Stimulated activated naive CD8-positive, alpha-beta T cell treated with anti-CD3 and anti-CD28 coated beads, Interleukin-15, Interleukin-2, amounts not matched to agents 100 ng/mL and 50 ng/mL, for 24 hours (primary cell): Measurements from ENCODE around the gene C13orf46.

Experiments
- H3K27ac Mint-ChIP-seq: one replicate; pipeline ENCODE4 v1.8.0; 2021; ENCODE audit warnings: mild to moderate bottlenecking, mixed read lengths
- H3K27me3 Mint-ChIP-seq: one replicate; pipeline ENCODE4 v1.8.0; 2021; ENCODE audit warnings: mixed read lengths
- H3K36me3 Mint-ChIP-seq: one replicate; pipeline ENCODE4 v1.8.0; 2021; ENCODE audit warnings: low read depth, mixed read lengths
- H3K4me1 Mint-ChIP-seq: one replicate; pipeline ENCODE4 v1.8.0; 2021; ENCODE audit warnings: low read depth, mixed read lengths
- H3K4me3 Mint-ChIP-seq: one replicate; pipeline ENCODE4 v1.8.0; 2021; ENCODE audit warnings: mild to moderate bottlenecking, mixed read lengths
- H3K9me3 Mint-ChIP-seq: one replicate; pipeline ENCODE4 v1.8.0; 2021; ENCODE audit warnings: mixed read lengths

The C13orf46 gene

DNA sequence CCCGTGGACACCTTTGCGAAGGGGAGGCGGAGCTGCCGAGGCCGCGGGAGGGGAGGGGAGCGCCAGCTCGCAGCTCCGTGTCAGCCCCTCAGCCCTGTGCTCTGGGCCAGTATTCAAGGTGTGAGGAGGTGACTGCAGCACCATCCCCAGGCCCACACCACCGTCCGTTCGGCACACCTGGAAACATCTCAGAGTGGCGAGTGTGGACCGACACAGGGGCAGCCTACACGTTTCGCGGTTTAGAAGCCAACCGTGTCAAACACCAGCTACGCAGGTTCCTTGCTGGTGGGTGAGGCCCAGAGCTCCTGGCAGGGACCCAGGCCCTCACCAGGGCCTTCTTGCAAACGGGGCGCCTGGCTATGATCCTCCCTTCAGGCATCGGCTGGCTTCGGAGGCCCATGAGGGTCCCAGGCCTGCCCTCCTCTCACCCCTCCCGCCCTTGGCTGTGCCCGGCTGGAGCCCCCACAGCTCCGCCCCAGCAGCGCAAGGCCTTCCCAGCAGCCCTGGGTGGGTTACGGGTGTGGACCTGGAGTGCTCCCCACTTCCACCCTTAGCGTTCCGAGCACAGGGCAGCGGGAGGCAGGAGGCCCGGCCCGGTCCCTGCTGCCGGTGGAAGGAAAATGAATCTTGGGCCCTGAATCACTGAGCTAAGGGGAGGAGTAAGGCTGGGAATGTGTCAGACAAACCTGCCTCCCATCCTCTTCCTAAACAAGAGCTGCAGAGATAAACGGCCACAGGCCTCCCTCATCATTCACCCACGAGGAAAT, 1.2 kb downstream of the C13orf46 start:
- H3K4me3 Mint-ChIP-seq = no peak overlapping the region
- no peaks in the 10 kb centered on the region for H3K4me1 Mint-ChIP-seq
- H3K27ac Mint-ChIP-seq = no peak overlapping the region
- H3K36me3 Mint-ChIP-seq = peaks cover 10% of the 10 kb centered on the region
- no peaks in the 10 kb centered on the region for H3K9me3 Mint-ChIP-seq
- no peaks in the 10 kb centered on the region for H3K27me3 Mint-ChIP-seq

DNA sequence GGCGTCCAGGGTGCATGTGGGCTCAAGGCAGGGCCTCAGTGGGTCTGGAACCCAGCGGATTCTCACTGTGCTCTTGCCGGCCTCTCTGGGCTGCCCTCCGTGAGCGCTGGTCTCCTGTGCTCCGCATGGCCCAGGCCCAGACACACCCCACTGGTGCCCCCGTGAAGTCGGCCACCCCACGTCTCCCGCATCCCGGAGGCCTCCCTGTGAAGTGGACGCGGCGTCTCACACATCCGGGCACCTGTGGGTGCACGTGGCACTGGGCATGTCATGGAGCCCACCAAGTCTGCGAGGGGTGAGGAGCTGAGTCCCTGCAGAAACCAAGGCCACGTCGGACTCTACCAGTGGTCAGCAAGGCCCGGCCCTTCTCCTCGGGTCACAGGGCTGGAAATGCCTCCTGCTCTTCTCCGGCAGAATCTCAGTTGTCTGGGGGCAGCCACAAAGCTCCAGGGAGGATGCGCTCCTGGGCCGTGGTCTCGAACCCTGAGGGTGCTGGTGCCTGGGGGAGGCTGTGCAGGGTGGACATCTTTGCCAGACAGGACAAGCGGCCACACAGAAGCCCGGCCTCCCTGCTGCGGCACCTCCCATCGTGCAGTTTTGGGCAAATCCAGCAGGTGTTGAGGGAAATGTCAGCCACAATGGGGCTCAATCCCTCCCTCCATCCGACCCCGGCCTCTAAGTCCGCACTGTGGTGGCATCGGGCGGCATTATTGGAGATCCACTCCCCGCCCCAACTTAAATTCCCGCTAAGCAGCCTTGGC, 2.2 kb downstream of the C13orf46 start:
- peaks cover 4% of the 10 kb centered on the region for H3K36me3 Mint-ChIP-seq
- H3K27me3 Mint-ChIP-seq = no peaks in the 10 kb centered on the region
- no peak overlapping the region for H3K27ac Mint-ChIP-seq
- no peaks in the 10 kb centered on the region for H3K9me3 Mint-ChIP-seq
- H3K4me3 Mint-ChIP-seq = no peak overlapping the region
- H3K4me1 Mint-ChIP-seq = no peaks in the 10 kb centered on the region

DNA sequence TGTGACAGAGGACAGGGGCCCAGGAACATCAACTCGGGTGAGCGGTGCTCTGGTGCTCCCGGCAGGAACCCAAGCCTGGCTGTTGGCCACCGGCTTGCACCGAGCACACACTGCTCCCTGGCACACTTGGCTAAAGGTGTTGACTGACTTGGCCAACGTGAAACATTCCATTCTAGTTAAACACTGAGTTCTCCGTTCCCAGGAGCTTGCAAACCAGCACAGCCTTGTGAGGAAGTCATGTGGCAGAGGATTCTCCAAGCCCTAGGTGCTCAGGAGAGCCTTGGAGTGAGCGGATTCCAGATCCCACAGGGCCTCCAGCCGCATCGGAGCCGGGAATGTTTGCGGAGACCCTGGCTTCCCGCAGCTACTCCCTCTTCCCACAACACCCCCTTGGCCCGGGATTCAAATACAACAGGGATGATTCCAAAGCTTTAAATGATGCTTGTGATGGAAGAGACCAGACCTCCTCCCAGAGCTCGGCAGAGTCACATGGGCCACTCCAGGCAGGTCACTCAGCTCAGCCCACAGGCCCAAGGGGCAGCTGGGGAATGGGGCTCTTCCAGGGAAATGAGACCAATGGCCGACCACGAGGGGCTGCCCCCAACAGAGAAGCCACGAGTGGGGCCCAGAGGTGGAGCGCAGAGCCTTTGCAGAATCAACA, 2.9 kb downstream of the C13orf46 start:
- Mint-ChIP-seq H3K4me1 (no peaks in the 10 kb centered on the region), H3K27ac (no peak overlapping the region), H3K36me3 (peaks cover 4% of the 10 kb centered on the region), H3K4me3 (no peak overlapping the region), H3K27me3 (no peaks in the 10 kb centered on the region), H3K9me3 (no peaks in the 10 kb centered on the region)

DNA sequence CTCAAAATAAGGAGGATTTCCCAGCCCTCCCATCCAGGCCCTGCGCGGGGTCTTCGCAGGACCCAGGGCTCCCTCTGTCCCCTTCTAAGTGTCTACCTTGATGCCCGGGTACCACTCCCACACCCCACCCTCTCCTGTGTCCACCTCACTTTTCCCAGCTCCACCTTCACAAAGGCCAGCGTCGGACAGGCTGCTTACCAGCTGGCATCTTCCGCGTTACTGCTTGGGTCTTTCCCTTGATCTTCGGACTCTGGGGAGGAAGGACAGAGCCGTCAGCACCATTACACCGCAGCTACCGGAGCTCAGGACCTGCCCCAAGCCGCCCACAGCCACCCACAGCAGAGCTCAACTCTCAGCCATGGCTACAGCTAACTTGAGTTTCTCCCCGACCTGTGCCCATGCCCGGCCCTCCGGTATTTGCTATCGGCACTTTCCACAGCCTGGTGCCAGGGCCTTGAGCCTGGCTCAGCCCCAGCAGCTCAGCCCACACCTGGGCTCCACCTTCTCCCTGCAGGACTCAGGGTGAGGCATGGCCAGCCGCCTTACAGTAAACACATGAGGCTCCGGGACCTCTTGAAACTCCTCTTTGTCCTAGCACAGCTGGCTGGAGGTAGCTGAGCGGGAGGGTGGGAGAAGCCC, 3.8 kb downstream of the C13orf46 start:
- H3K27ac Mint-ChIP-seq = peak overlapping the region; percentile 50
- H3K9me3 Mint-ChIP-seq = no peaks in the 10 kb centered on the region
- H3K4me3 Mint-ChIP-seq = no peak overlapping the region
- H3K36me3 Mint-ChIP-seq = no peaks in the 10 kb centered on the region
- no peaks in the 10 kb centered on the region for H3K4me1 Mint-ChIP-seq
- no peaks in the 10 kb centered on the region for H3K27me3 Mint-ChIP-seq

DNA sequence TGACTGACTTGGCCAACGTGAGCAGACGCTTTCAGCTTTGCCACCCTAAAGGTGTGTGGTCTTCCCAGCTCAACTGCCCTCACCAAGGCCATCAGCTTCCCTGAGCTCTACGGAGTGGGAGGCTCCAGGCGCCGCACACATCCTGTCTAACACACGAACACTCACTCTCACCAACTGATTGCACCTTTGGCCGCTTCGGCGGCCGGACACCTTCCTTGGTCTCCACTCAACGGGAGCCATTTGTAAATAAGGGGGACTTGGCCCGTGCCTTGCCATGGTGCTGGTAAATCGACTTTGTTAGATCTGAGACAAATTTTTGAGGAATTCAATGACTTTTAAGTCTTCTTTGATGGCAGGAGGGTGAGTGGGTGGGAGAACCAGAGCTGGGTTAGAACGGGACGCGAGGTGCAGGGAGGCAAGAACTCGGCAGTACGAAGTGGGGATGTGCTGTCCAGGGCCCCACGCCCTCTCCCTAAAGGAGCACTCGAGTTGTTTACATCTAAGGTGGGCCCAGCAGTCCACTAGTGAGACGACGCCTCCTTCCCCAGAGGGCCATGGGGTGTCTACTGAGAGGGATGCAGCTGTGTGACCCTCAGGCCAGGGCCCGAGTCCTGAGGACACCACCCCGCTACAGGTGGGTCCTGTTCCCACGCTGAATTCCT, 4.4 kb downstream of the C13orf46 start:
- no peak overlapping the region for H3K4me3 Mint-ChIP-seq
- H3K9me3 Mint-ChIP-seq = no peaks in the 10 kb centered on the region
- no peaks in the 10 kb centered on the region for H3K4me1 Mint-ChIP-seq
- H3K27me3 Mint-ChIP-seq = no peaks in the 10 kb centered on the region
- no peaks in the 10 kb centered on the region for H3K36me3 Mint-ChIP-seq
- no peak overlapping the region for H3K27ac Mint-ChIP-seq

DNA sequence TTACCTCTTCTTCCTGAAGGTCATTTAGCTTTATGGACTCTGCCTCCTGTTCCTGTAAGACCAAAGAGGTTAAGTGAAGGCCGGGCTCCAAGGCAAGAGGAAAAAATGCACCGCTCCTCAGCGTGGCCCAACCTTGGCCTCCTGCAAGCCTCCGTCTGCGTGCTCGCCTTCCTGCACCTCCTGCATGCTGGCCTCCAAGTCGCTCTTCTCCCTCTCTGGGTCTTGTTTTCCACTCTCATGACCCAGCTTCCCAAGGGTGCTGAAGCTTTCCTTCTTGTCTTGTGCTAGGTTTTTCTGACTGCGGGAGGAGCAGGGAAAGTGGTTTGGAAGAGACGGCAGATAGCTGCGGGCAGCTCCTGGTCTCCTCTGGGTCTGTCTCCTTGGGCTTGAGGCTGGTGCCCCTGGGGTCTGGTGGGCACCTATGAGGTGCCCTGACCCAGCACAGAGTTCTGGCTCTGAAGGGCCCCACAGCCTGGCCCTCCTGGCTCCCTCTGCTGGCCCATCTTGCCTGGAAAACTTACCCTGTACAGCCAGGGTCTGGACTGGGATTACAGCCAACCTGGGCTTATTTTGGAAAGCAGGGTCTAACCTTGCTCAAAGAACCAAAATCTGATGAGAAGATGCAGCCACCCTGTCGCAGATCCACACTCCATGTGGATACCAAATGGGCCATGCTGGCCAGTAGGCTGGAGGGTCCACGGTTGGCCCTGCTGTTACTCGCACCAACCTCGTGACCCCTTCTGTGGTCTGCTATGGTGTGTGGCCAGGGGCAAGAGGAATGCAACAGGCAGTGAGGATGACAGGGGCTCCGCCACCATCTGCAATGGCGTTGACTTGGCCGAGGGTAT, 5.2 kb downstream of the C13orf46 start:
- H3K9me3 Mint-ChIP-seq = no peaks in the 10 kb centered on the region
- no peaks in the 10 kb centered on the region for H3K36me3 Mint-ChIP-seq
- H3K27me3 Mint-ChIP-seq = no peaks in the 10 kb centered on the region
- H3K4me3 Mint-ChIP-seq = no peak overlapping the region
- no peaks in the 10 kb centered on the region for H3K4me1 Mint-ChIP-seq
- H3K27ac Mint-ChIP-seq = no peak overlapping the region

DNA sequence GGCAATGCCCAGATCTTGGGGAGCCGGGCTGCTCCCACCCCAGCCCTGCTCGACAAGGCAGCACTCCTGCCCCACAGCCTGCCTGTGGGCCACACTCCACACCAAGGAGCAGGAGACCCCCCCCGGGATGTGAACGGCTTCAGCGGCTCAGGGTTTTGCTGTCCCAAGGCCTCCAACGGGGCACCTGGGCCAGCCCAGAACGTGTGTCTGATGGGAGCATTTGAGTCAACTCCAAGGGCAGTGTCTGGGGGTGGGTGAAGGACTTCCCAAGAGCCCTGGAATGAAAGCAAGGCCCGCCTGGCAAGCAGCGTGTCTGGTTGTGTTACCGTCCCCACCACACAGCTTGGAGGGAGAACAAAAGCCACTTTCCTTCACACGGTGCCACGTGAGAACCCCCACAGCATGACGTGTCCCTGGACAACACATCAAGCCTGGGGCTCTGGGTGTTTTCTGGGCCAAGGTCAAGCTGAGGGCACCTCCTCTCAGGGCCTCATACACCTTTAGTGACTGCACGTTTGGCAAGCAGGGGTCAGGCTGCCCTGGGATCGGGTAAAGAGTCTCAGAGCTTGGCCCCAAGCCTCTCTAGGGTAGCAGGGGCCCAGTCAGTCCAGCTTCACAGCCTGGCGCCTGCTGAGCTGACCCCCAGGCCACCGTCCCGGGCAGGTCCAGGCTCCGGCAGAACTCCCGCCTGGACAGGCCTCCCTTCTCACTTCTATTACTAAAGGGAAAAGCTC, 6.0 kb downstream of the C13orf46 start:
- Mint-ChIP-seq H3K27me3 (no peaks in the 10 kb centered on the region), H3K4me1 (no peaks in the 10 kb centered on the region), H3K27ac (no peak overlapping the region), H3K36me3 (no peaks in the 10 kb centered on the region), H3K9me3 (no peaks in the 10 kb centered on the region), H3K4me3 (no peak overlapping the region)

DNA sequence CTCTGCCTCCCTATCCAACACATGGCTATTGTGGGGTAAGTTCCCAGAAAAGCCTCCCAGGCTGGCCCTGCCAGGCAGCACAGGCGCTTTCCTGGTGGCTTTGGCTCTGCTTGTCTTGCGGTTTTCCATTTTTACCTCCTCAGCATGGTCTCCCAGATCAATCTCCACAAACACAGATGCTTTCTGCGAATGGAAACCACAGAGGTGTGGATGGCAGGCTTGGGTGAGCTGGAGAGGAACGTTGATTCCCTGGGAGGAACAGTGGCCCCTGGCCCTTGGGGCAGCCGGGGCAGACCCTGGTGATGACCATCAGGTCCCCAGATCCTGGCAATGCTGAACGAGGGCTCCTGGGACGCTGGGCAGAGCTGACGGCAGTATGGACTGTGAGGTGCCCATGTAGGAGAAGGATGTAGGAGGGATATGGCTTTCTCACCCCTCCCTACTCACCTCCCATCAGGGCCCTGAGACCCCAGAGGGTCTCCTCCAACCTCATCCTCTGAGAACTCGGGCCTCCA, 6.6 kb downstream of the C13orf46 start:
- H3K4me3 Mint-ChIP-seq = no peak overlapping the region
- H3K36me3 Mint-ChIP-seq = no peaks in the 10 kb centered on the region
- H3K27me3 Mint-ChIP-seq = no peaks in the 10 kb centered on the region
- no peaks in the 10 kb centered on the region for H3K9me3 Mint-ChIP-seq
- H3K4me1 Mint-ChIP-seq = no peaks in the 10 kb centered on the region
- H3K27ac Mint-ChIP-seq = no peak overlapping the region

DNA sequence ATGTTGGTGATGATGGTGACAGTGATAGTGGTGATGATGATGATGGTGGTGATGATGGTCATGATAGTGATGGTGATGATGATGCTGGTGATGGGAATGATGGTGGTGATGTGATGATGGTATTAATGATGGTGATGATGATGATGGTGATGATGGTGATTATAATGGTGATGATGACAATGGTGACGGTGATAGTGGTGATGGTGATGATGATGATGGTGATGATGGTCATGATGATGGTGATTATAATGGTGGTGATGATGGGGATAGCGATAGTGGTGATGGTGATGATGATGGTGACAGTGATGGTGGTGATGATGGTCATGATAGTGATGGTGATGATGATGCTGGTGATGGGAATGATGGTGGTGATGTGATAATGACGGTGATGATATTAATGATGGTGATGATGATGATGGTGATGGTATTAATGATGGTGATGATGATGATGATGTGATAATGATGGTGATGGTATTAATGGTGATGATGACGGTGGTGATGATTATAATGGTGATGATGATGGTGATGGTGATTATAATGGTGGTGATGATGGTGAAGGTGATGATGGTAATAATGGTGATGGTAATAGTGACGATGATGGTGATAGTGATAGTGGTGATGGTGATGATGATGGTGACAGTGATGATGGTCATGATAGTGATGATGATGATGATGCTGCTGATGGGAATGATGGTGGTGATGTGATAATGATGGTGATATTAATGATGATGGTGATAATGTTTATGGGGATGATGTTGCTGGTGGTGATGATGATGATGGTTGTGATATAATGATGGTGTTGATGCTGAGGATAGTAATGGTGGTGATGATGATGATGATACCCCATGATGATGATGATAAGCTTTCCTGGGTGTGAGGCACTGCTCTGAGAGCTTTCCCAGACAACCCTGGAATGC, 7.7 kb downstream of the C13orf46 start:
- no peak overlapping the region for H3K4me3 Mint-ChIP-seq
- no peaks in the 10 kb centered on the region for H3K4me1 Mint-ChIP-seq
- H3K27me3 Mint-ChIP-seq = no peaks in the 10 kb centered on the region
- H3K9me3 Mint-ChIP-seq = no peaks in the 10 kb centered on the region
- no peak overlapping the region for H3K27ac Mint-ChIP-seq
- no peaks in the 10 kb centered on the region for H3K36me3 Mint-ChIP-seq

DNA sequence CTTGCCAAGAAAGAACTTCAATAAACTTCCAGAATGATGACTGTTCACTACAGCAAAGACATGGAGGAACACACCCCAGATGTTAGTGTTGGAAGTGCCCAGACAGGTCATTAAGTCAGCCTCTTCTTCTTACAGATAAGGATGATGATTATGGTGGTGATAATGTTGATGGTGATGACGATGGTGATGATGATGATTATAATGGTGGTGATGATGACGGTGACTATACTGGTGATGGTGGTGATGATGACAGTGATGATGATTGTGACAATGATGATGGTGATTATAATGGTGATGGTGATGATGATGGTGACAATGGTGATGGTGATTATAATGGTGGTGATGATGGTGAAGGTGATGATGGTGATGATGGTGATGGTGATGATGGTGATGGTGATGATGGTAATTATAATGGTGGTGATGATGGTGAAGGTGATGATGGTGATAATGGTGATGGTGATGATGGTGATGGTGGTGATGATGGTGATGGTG, 8.4 kb downstream of the C13orf46 start:
- no peaks in the 10 kb centered on the region for H3K27me3 Mint-ChIP-seq
- H3K9me3 Mint-ChIP-seq = peaks cover 2% of the 10 kb centered on the region
- no peaks in the 10 kb centered on the region for H3K4me1 Mint-ChIP-seq
- H3K36me3 Mint-ChIP-seq = peaks cover 3% of the 10 kb centered on the region
- H3K4me3 Mint-ChIP-seq = no peak overlapping the region
- H3K27ac Mint-ChIP-seq = no peak overlapping the region

DNA sequence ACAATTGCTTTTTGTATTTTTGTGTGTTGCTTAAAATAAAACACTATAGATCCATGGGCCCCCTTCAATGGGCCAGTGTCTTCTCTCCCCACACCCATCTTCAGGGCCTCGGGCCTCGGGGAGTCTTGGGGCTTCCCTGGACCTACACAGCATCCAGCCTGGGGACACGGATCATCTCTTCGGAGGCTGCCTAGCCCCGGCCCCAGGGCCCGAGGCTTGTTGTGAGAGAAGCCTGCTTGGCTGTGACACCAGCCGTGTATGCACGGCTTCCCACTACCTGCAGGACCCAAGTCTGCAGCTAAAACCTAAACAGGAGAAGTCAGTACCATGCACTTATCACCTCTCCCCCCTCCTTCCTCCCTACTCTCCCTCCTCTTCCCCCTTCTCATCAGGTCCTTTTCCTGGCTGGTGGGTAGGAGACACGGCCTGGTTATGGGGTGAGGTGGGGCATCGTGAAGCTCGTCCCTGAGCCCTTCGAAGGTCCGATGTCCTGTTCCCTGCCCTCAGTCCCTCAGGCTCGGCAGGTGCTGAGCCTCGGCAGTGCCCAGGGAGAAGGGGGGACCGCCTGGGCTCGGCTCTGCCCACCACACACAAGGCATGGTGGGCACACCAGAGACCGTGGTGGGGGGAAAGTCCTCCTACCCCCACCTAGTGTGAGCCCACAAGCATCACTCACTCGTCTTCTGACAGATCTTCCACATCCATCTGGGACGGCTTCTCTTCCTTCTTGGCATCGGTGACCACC, 9.5 kb downstream of the C13orf46 start:
- no peaks in the 10 kb centered on the region for H3K4me1 Mint-ChIP-seq
- peaks cover 4% of the 10 kb centered on the region for H3K9me3 Mint-ChIP-seq
- H3K27me3 Mint-ChIP-seq = no peaks in the 10 kb centered on the region
- peaks cover 10% of the 10 kb centered on the region for H3K36me3 Mint-ChIP-seq
- no peak overlapping the region for H3K27ac Mint-ChIP-seq
- no peak overlapping the region for H3K4me3 Mint-ChIP-seq

DNA sequence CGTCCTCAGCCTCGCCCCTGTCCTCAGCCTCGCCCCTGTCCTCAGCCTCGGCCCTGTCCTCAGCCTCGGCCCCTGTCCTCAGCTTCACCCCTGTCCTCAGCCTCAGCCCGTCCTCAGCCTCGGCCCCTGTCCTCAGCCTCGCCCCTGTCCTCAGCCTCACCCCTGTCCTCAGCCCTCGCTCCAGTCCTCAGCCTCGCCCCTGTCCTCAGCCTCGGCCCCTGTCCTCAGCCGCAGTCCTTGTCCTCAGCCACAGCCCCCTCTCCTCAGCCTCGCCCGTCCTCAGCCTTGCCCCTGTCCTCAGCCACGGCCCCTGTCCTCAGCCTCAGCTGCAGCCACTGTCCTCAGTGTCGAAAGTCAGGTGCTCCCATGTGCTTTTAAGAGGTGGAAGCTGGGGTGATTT, 10.5 kb downstream of the C13orf46 start:
- no peaks in the 10 kb centered on the region for H3K4me1 Mint-ChIP-seq
- H3K36me3 Mint-ChIP-seq = peaks cover 16% of the 10 kb centered on the region
- H3K27me3 Mint-ChIP-seq = no peaks in the 10 kb centered on the region
- H3K27ac Mint-ChIP-seq = no peak overlapping the region
- H3K4me3 Mint-ChIP-seq = no peak overlapping the region
- H3K9me3 Mint-ChIP-seq = peaks cover 10% of the 10 kb centered on the region
